ENCODE data around the gene ZNF628.

Gene ZNF628

GRCh38 chr19:55466241-55466614 is 10.2 kb upstream of the ZNF628 start:
- no peak for DNase-seq

- DNase-seq: peak; percentile 77
These were observed 9.0 kb upstream of the ZNF628 start for GRCh38 chr19:55467236-55468053.

- DNase-seq: no peak
These were observed 8.4 kb upstream of the ZNF628 start for GRCh38 chr19:55468054-55468393.

- no peak for DNase-seq
These were observed 5.2 kb upstream of the ZNF628 start for GRCh38 chr19:55471266-55471665.

- DNase-seq: no peak
These were observed 4.0 kb upstream of the ZNF628 start for GRCh38 chr19:55472463-55472862.

- DNase-seq: no peak
These were observed 3.0 kb upstream of the ZNF628 start for GRCh38 chr19:55473225-55474012.

- DNase-seq: no peak
These were observed 1.9 kb upstream of the ZNF628 start for GRCh38 chr19:55474269-55475265.

GRCh38 chr19:55477905-55478304 is 1.5 kb downstream of the ZNF628 start:
- DNase-seq: no peak

- no peak for DNase-seq
These were observed 1.9 kb downstream of the ZNF628 start for GRCh38 chr19:55478364-55478763.

GRCh38 chr19:55479045-55479444 is 2.6 kb downstream of the ZNF628 start:
- no peak for DNase-seq

GRCh38 chr19:55479451-55480230 is 3.2 kb downstream of the ZNF628 start:
- no peak for DNase-seq

- DNase-seq: no peak
These were observed 4.9 kb downstream of the ZNF628 start for GRCh38 chr19:55481148-55481793.

GRCh38 chr19:55481794-55482155 is 5.4 kb downstream of the ZNF628 start:
- DNase-seq: no peak

GRCh38 chr19:55482156-55482961 is 5.9 kb downstream of the ZNF628 start:
- DNase-seq: no peak

- DNase-seq: no peak
These were observed 6.7 kb downstream of the ZNF628 start for GRCh38 chr19:55482967-55483705.

- no peak for DNase-seq
These were observed 7.5 kb downstream of the ZNF628 start for GRCh38 chr19:55483706-55484592.

- peak; percentile 63 for DNase-seq
These were observed 8.4 kb downstream of the ZNF628 start, which contains the start of gene NAT14 for GRCh38 chr19:55484593-55485438. Gene NAT14 (plus strand): TSS chr19:55485188. CDS start chr19:55485709, 521 bp downstream.

GRCh38 chr19:55485439-55486011 is 9.1 kb downstream of the ZNF628 start:
- DNase-seq: no peak

All from activated CD4-positive, alpha-beta T cell treated with anti-CD3 and anti-CD28 coated beads for 48 hours (primary cell).